ENCODE measurements around the gene PTPRM. TPM values are rescaled to one million over a fixed set of nuclear protein-coding genes. Genes with fewer than 3 reads are reported as not detected.

The PTPRM gene
- total and polyA plus RNA-seq, 4 donors: 118 to 160 (median 122) TPM

DNA sequence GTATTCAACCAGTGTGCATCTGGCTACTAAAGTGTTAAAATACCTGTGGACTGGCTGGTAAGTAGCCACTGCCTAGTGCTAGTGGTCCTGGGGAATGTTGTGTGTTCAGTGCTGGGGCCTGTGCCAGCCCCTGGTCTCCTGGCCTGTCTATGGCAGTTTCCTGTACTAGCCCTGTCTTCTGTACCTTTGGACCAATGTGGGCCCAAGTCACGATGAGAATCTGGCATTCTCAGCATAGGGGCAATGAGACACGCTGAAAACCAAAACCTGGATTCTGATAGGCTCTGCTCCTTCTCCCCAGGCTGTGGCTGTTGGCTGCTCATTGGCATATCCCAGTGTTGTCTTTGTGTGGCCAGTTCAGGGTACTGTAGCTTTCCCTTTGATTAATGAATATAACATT, 170.4 kb downstream of the PTPRM start:
- no peaks in the 10 kb centered on the region for H3K4me1 ChIP-seq (ENCODE audit: control insufficient read depth, insufficient read depth, low read length)
- 95% methylated on average over 2 of the region's 2 CpGs for WGBS (ENCODE audit: insufficient coverage)
- H3K36me3 ChIP-seq (ENCODE audit: control insufficient read depth, insufficient read depth, low read length): no peaks in the 10 kb centered on the region
- H3K4me3 ChIP-seq (ENCODE audit: low read depth, low read length): no peak overlapping the region
- no peak overlapping the region for H3K27ac ChIP-seq (ENCODE audit: low read depth, low read length)
- no peak for DNase-seq (ENCODE audit: low read depth in 4 of 6, low spot score in 6 of 6)
- no peaks in the 10 kb centered on the region for H3K27me3 ChIP-seq (ENCODE audit: control insufficient read depth, insufficient read depth, low read length)
- no peaks in the 10 kb centered on the region for H3K9me3 ChIP-seq (ENCODE audit: control insufficient read depth, insufficient read depth, low read length)

DNA sequence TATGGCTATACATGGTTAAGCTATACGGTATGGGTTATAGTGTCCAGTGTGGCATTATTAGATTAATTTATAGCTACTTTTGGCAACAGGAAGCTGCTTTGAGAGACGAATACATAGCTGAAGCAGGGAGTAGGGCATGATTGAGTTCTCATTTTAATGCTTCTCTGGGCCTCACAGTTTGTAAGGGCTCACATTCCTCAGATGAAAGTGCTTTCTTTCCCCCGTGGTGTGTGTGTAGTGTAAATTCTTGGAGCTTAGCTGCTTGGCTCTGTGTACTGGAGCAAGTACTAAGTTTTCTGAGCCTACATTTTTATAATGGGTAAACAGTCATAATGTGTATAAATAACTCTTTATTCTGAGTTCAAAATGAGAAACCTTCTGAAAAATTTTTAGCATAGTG, 173.7 kb downstream of the PTPRM start:
- no peaks in the 10 kb centered on the region for H3K4me1 ChIP-seq (ENCODE audit: control insufficient read depth, insufficient read depth, low read length)
- 46% methylated on average over 2 of the region's 3 CpGs for WGBS (ENCODE audit: insufficient coverage)
- peaks cover 2% of the 10 kb centered on the region for H3K9me3 ChIP-seq (ENCODE audit: control insufficient read depth, insufficient read depth, low read length)
- H3K27ac ChIP-seq (ENCODE audit: low read depth, low read length): no peak overlapping the region
- H3K27me3 ChIP-seq (ENCODE audit: control insufficient read depth, insufficient read depth, low read length): no peaks in the 10 kb centered on the region
- DNase-seq (ENCODE audit: low read depth in 4 of 6, low spot score in 6 of 6): peak in 2 of 6 donors; percentile 9 to 63
- no peak overlapping the region for H3K4me3 ChIP-seq (ENCODE audit: low read depth, low read length)
- H3K36me3 ChIP-seq (ENCODE audit: control insufficient read depth, insufficient read depth, low read length): no peaks in the 10 kb centered on the region

- peak in 1 of 6 donors; percentile 34 for DNase-seq (ENCODE audit: low read depth in 4 of 6, low spot score in 6 of 6)
- H3K27ac ChIP-seq (ENCODE audit: low read depth, low read length): no peak overlapping the region
Observed at GRCh38 chr18:7741640-7742039, 174.5 kb downstream of the PTPRM start.

GRCh38 chr18:7742224-7742623, 175.1 kb downstream of the PTPRM start:
- no peak for DNase-seq (ENCODE audit: low read depth in 4 of 6, low spot score in 6 of 6)
- Histone ChIP-seq H3K27me3 (ENCODE audit: control insufficient read depth, insufficient read depth, low read length) (no peaks in the 10 kb centered on the region), H3K36me3 (ENCODE audit: control insufficient read depth, insufficient read depth, low read length) (no peaks in the 10 kb centered on the region), H3K9me3 (ENCODE audit: control insufficient read depth, insufficient read depth, low read length) (peaks cover 2% of the 10 kb centered on the region), H3K4me3 (ENCODE audit: low read depth, low read length) (no peak overlapping the region), H3K4me1 (ENCODE audit: control insufficient read depth, insufficient read depth, low read length) (no peaks in the 10 kb centered on the region), H3K27ac (ENCODE audit: low read depth, low read length) (no peak overlapping the region)
- WGBS (ENCODE audit: insufficient coverage): no CpG with 5 or more reads among the region's 2 CpGs

More at GRCh38 chr18:7741640-7742039, 174.5 kb downstream of the PTPRM start:
- no peaks in the 10 kb centered on the region for H3K36me3 ChIP-seq (ENCODE audit: control insufficient read depth, insufficient read depth, low read length)
- H3K4me3 ChIP-seq (ENCODE audit: low read depth, low read length): no peak overlapping the region
- H3K27me3 ChIP-seq (ENCODE audit: control insufficient read depth, insufficient read depth, low read length): no peaks in the 10 kb centered on the region
- H3K4me1 ChIP-seq (ENCODE audit: control insufficient read depth, insufficient read depth, low read length): no peaks in the 10 kb centered on the region
- H3K9me3 ChIP-seq (ENCODE audit: control insufficient read depth, insufficient read depth, low read length): peaks cover 2% of the 10 kb centered on the region

GRCh38 chr18:7743256-7743655, 176.1 kb downstream of the PTPRM start:
- H3K27ac ChIP-seq (ENCODE audit: low read depth, low read length): no peak overlapping the region
- no peak for DNase-seq (ENCODE audit: low read depth in 4 of 6, low spot score in 6 of 6)
- H3K4me3 ChIP-seq (ENCODE audit: low read depth, low read length): no peak overlapping the region
- no peaks in the 10 kb centered on the region for H3K4me1 ChIP-seq (ENCODE audit: control insufficient read depth, insufficient read depth, low read length)
- no peaks in the 10 kb centered on the region for H3K36me3 ChIP-seq (ENCODE audit: control insufficient read depth, insufficient read depth, low read length)
- WGBS (ENCODE audit: insufficient coverage): no CpG with 5 or more reads among the region's 1 CpG
- H3K9me3 ChIP-seq (ENCODE audit: control insufficient read depth, insufficient read depth, low read length): peaks cover 2% of the 10 kb centered on the region
- no peaks in the 10 kb centered on the region for H3K27me3 ChIP-seq (ENCODE audit: control insufficient read depth, insufficient read depth, low read length)

GRCh38 chr18:7746106-7746505, 179.0 kb downstream of the PTPRM start:
- Histone ChIP-seq H3K4me3 (ENCODE audit: low read depth, low read length) (no peak overlapping the region), H3K9me3 (ENCODE audit: control insufficient read depth, insufficient read depth, low read length) (peaks cover 2% of the 10 kb centered on the region), H3K27me3 (ENCODE audit: control insufficient read depth, insufficient read depth, low read length) (no peaks in the 10 kb centered on the region), H3K27ac (ENCODE audit: low read depth, low read length) (no peak overlapping the region), H3K4me1 (ENCODE audit: control insufficient read depth, insufficient read depth, low read length) (peaks cover 3% of the 10 kb centered on the region), H3K36me3 (ENCODE audit: control insufficient read depth, insufficient read depth, low read length) (no peaks in the 10 kb centered on the region)
- WGBS (ENCODE audit: insufficient coverage): no CpG with 5 or more reads among the region's 3 CpGs
- DNase-seq (ENCODE audit: low read depth in 4 of 6, low spot score in 6 of 6): no peak

- no peak for DNase-seq (ENCODE audit: low read depth in 4 of 6, low spot score in 6 of 6)
- Histone ChIP-seq H3K27ac (ENCODE audit: low read depth, low read length) (no peak overlapping the region), H3K27me3 (ENCODE audit: control insufficient read depth, insufficient read depth, low read length) (no peaks in the 10 kb centered on the region), H3K36me3 (ENCODE audit: control insufficient read depth, insufficient read depth, low read length) (no peaks in the 10 kb centered on the region), H3K4me3 (ENCODE audit: low read depth, low read length) (no peak overlapping the region), H3K4me1 (ENCODE audit: control insufficient read depth, insufficient read depth, low read length) (peaks cover 3% of the 10 kb centered on the region), H3K9me3 (ENCODE audit: control insufficient read depth, insufficient read depth, low read length) (peaks cover 2% of the 10 kb centered on the region)
- WGBS (ENCODE audit: insufficient coverage): no CpG with 5 or more reads among the region's 4 CpGs
Observed at GRCh38 chr18:7748251-7749007, 181.3 kb downstream of the PTPRM start.

DNA sequence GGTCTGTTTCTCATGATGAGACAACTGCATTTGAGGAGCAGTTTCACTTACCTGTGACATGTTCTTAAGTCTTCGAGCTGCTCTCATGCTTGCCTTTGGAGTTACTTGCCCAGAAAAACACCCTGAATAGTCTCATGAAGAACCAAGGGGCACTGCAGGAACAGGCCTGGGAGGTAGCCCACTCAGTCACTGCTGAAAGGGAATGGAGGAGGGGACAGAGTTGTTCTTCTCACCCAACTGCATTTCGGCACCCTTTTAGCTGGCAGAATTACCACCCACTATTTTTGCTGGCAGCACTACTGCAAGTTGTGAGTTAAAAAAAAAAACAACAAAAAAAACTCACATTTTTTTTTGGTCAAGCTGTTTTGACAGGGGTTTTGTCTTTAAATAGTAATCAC, 181.9 kb downstream of the PTPRM start:
- no peak for DNase-seq (ENCODE audit: low read depth in 4 of 6, low spot score in 6 of 6)
- 67% methylated on average over 1 of the region's 2 CpGs for WGBS (ENCODE audit: insufficient coverage)
- H3K27ac ChIP-seq (ENCODE audit: low read depth, low read length): peak overlapping the region; percentile 19
- no peak overlapping the region for H3K4me3 ChIP-seq (ENCODE audit: low read depth, low read length)
- no peaks in the 10 kb centered on the region for H3K36me3 ChIP-seq (ENCODE audit: control insufficient read depth, insufficient read depth, low read length)
- H3K9me3 ChIP-seq (ENCODE audit: control insufficient read depth, insufficient read depth, low read length): peaks cover 2% of the 10 kb centered on the region
- peaks cover 3% of the 10 kb centered on the region for H3K4me1 ChIP-seq (ENCODE audit: control insufficient read depth, insufficient read depth, low read length)
- H3K27me3 ChIP-seq (ENCODE audit: control insufficient read depth, insufficient read depth, low read length): no peaks in the 10 kb centered on the region

- H3K9me3 ChIP-seq (ENCODE audit: control insufficient read depth, insufficient read depth, low read length): peaks cover 2% of the 10 kb centered on the region
- no peaks in the 10 kb centered on the region for H3K27me3 ChIP-seq (ENCODE audit: control insufficient read depth, insufficient read depth, low read length)
- DNase-seq (ENCODE audit: low read depth in 4 of 6, low spot score in 6 of 6): no peak
- no peaks in the 10 kb centered on the region for H3K36me3 ChIP-seq (ENCODE audit: control insufficient read depth, insufficient read depth, low read length)
- H3K27ac ChIP-seq (ENCODE audit: low read depth, low read length): peak overlapping the region; percentile 19
- H3K4me3 ChIP-seq (ENCODE audit: low read depth, low read length): no peak overlapping the region
- 56% methylated on average over 2 of the region's 2 CpGs for WGBS (ENCODE audit: insufficient coverage)
- peaks cover 3% of the 10 kb centered on the region for H3K4me1 ChIP-seq (ENCODE audit: control insufficient read depth, insufficient read depth, low read length)
Observed at GRCh38 chr18:7749510-7749981, 182.4 kb downstream of the PTPRM start.

DNA sequence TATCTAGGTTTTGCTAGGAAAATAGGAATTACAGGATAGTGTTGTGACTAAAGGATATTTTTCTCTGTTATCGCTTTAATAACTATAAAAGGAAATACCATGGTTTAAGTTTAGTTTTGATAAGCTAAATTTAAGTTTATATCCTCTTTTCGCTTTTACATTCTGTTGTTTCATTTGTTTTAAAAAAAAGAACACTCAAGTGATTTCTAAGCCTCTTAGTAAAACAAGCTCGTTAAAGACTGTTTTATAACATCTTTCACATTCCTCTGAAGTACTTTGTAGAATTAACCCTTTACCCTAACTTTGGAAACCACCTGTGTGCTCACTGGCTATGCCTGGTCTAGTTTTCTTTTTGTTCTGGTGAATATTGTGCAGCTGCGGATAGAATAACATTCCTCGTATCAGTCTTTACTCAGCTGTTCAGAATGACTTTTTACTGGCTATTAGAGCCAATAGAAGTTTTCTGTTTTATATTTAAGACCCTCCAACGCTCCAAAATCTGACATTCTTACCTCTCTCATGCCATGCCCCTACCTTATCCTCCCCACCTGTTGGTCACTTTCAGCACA, 183.1 kb downstream of the PTPRM start:
- Histone ChIP-seq H3K4me3 (ENCODE audit: low read depth, low read length) (no peak overlapping the region), H3K4me1 (ENCODE audit: control insufficient read depth, insufficient read depth, low read length) (peaks cover 3% of the 10 kb centered on the region), H3K27ac (ENCODE audit: low read depth, low read length) (no peak overlapping the region), H3K9me3 (ENCODE audit: control insufficient read depth, insufficient read depth, low read length) (peaks cover 2% of the 10 kb centered on the region), H3K27me3 (ENCODE audit: control insufficient read depth, insufficient read depth, low read length) (no peaks in the 10 kb centered on the region), H3K36me3 (ENCODE audit: control insufficient read depth, insufficient read depth, low read length) (no peaks in the 10 kb centered on the region)
- WGBS (ENCODE audit: insufficient coverage): 0% methylated on average over 1 of the region's 6 CpGs
- no peak for DNase-seq (ENCODE audit: low read depth in 4 of 6, low spot score in 6 of 6)

Data from spinal cord (tissue), 10 donors.